Astrocyte (in vitro differentiated cells and primary cell): ENCODE measurements around the gene NLRX1.

Experiments used
- CTCF ChIP-seq: IDR thresholded peaks from 2 replicates; pipeline ENCODE4 v1.5.1; 2011; ENCODE audit warnings: low read depth, mild to moderate bottlenecking, inconsistent platforms, low read length, moderate library complexity; ENCODE audit not compliant: insufficient read depth
- EZH2 ChIP-seq: IDR thresholded peaks from 2 replicates; pipeline ENCODE4 v1.6.1; 2012; ENCODE audit warnings: mild to moderate bottlenecking, low read length, inconsistent platforms; ENCODE audit not compliant: insufficient read depth

- TF ChIP-seq EZH2, result no peak
- peak; percentile 46 for TF ChIP-seq CTCF
Measured at GRCh38 chr11:119134389-119134978, 34.0 kb upstream of the NLRX1 start.
